ENCODE results near the gene ZNF692.
"Not testable (repeated sequence)": the region's sequence is repeated elsewhere in the genome, so short reads cannot be mapped to it uniquely, and the experiment has no call there.

ZNF692 gene

DNA sequence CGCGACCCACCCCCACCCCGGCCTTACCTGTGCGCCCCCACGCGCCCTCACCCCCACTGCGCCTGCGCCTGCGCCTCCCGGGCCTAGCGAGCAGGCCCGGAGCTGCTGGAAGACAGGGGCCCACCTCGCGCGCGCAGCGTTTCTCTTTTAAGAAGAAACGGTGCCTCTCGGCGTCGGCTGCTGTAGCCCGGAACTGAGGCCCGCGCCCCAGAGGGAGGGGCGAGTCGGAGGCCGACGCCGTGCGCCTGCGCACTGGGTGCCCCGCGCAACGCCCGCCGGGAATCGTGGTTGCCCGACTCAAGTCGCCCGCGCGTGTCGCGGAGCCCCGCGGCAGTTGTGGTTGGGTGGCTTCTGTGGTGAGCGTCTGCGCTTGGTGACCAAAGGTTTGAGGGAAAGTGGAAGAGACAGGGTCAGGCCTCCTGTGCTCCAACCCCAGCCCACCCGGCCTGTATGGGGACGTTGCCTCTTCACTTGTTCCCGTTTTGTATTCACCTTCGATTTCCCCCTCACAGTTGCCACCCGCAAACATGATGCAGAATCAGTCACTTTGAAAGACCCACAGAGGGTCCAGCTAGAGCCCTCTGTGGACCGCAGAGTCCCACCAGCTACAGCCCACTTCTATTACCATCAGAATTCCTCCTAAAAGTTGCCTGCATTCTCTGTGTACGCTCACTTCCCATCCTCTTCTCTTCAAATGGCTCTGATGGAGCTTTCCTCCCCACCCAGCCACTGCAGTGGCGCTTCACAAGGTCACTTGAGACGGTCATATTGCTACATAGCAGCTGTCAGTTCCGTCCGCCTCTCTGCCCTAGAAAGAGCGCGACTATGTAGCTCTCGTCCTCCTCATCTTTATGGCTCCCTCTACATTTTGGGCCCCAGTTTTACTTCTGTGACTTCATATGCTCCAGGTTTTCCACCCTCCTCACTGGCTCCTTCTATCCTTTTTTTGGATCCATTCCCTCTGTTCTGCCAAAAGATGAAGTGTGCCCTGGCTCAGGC lies at the start of gene ZNF692:
ZNF692 (minus strand) TSS at position 195 of the 999 bp plus-strand sequence. CDS start 776 bp downstream, outside the sequence.
- DNase-seq, result peak; percentile 93

DNA sequence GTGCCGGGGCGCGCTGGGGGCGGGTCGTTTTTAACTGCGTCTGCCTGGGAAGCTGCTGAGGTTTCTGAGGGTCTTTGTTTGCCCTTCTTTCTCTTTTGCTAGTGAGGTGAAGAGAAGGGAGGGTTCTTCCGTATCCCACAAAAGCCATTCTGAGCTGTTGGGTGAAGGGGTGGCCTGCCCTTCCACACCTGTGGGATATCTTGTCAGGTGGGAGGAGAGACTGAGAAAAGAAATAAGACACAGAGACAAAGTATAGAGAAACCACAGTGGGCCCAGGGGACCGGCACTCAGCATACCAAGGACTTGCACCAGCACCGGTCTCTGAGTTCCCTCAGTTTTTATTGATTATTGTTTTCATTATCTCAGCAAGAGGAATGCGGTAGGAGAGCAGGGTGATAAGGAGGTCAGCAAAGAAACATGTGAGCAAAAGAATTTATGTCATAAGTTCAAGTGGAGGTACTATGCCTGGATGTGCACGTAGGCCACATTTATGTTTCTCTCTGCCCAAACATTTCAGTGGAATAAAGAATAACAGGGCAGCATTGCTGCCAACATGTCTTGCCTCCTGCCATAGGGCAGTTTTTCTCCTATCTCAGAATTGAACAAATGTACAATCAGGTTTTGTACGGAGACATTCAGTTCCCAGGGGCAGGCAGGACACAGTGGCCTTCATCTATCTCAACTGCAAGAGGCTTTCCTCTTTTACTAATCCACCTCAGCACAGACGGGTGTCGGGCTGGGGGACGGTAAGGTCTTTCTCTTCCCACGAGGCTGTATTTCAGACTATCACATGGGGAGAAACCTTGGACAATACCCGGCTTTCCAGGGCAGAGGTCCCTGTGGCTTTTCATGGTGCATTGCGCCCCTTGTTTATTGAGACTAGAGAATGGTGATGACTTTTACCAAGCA lies 48.1 kb upstream of the ZNF692 start:
- no peak for DNase-seq

GRCh38 chr1:248906009-248906752 lies 47.3 kb upstream of the ZNF692 start, which contains the start of gene PGBD2:
PGBD2 (plus strand) TSS chr1:248906235; CDS start chr1:248913863, 7,628 bp downstream.
- DNase-seq, result peak; percentile 93

- DNase-seq, result no peak
Measured at GRCh38 chr1:248905662-248906008, 46.8 kb upstream of the ZNF692 start.

DNA sequence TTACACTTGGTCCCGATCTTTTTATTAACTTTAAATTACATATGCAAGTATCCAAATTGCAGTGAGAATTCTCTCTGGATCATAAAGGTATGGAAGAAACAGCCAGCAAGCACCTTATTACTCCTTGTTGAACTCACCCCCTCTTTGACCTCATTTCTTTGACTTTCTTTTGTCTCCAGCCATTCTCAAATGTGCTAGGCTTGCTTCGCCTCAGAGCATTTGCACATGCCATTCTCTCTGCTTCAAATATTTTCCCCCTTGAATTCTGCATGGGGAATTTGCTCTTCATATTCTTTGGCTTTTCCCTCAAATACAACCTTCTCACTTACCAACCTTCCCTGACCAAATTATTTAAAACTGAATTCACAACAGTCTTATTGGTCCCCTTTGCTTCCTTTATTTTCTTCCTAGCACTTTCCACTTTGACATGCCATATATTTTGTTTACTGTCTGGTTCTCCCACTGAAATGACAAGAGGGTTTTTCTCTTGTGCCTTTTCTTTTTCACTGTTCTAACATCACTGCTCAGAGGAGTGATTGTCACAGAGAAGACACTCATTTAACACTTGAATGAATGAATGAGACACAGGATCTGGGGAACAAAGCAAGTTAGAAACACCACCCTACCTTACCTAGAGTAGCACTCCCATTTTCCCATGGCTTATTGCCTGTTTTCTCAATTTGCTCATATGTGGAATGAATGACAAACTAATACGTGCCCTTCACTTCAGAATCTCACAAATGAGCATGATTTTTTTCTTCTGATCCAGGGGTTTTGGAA lies 45.7 kb upstream of the ZNF692 start:
- DNase-seq, result no peak

DNA sequence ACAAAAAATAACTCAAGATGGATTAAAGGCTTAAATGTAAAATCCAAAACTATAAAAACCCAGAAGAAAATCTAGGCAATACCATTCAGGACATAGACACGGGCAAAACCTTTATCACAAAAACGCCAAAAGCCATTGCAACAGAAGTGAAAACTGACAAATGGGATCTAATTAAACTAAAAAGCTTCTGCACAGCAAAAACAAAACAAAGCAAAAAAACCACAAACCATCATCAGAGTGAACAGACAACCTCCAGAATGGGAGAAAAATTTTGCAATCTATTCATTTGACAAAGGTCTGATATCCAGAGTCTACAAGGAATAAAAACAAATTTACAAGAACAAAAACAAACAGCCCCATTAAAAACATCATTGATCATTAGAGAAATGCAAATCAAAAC lies 42.7 kb upstream of the ZNF692 start:
- no peak for DNase-seq

DNA sequence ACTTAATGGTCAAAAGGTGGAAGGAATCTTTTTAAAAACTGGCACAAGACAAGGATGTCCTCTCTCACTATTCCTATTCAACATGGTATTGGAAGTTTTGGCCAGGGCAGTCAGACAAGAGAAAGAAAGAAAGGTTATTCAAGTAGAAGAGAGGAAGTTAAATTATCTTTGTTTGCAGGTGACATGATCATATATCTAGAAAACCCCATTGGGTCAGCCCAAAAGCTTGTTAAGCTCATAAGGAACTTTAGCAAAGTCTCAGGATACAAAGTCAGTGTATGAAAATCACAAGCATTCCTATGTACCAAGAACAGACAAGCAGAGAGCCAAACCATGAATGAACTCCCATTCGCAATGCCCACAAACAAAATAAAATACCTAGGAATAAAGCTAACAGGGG lies 41.8 kb upstream of the ZNF692 start:
- no peak for DNase-seq

DNA sequence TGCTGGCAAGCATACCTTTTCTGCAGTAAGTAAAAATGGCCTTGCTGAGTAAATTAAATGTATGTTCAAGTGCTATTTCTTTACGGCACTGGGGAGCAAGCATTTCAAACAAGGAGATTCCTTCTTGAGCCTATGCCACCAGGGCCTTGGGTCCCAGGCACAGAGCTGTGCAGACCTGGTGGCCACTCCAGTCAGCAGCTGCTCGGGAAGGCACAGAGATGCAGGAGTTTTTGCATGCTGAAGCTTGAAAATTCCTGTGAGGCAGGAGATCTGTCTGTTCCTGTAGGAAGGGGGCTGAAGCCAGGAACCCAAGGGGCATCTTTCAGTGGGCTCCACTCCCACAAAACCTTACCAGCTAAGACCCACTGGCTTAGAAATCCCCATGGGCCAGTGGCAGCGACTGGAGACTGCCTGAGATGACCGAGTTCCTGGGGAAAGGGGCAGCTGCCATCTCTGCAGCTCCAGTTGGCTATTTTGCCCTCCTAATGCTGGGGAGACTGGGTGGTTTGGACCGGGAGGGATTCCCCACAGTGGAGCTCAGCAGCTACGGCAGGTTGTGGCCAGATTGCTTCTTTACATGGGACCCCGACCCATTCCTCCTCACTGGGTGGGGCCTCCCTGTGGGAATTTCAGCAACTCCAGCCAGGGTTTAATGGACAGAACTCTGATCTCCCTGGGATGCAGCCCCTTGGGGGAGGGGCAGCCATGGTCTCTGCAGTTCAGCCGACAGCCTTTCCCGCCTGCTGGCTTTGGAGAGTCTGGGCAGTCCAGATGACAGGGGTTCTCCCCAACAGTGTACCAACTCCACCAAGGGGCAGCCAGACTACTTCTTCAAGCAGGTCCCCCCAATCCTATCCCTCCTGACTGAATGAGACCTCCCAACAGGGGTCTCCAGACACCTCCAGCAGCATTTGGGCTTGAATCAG lies 38.8 kb upstream of the ZNF692 start:
- DNase-seq, result no peak

- no peak for DNase-seq
Measured at GRCh38 chr1:248894837-248895236, 36.0 kb upstream of the ZNF692 start.

- no peak for DNase-seq
Measured at GRCh38 chr1:248892590-248892989, 33.7 kb upstream of the ZNF692 start.

DNA sequence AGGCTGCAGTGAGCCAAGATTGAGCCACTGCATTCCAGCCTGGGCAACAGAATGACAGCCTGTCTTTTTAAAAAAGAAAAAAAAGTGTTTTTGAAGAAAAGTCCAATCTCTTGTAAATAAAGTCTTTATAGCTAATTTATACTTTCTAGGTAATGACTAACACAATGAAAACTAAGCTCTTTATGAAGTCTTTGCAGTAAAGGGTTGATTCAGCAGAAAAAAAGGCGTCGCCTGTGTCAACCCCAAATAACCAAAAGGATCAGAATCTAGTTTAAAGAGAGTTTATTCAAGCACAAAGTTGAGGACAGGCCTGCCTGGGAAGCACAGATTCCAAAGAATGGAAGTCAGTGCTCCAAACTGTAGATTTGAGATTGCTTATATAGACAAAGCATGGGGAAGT lies 32.9 kb upstream of the ZNF692 start:
- no peak for DNase-seq

GRCh38 chr1:248890549-248891498 lies 31.9 kb upstream of the ZNF692 start:
- no peak for DNase-seq

DNA sequence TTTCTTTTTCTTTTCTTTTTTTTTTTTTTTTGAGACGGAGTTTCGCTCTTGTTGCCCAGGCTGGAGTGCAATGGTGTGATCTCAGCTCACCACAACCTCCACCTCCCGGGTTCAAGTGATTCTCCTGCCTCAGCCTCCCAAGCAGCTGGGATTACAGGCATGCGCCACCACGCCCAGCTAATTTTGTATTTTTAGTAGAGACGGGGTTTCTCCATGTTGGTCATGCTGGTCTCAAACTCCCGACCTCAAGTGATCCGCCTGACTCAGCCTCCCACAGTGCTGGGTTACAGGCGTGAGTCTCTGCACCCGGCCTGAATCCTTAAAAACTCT lies 31.0 kb upstream of the ZNF692 start:
- not testable (repeated sequence) for DNase-seq

DNA sequence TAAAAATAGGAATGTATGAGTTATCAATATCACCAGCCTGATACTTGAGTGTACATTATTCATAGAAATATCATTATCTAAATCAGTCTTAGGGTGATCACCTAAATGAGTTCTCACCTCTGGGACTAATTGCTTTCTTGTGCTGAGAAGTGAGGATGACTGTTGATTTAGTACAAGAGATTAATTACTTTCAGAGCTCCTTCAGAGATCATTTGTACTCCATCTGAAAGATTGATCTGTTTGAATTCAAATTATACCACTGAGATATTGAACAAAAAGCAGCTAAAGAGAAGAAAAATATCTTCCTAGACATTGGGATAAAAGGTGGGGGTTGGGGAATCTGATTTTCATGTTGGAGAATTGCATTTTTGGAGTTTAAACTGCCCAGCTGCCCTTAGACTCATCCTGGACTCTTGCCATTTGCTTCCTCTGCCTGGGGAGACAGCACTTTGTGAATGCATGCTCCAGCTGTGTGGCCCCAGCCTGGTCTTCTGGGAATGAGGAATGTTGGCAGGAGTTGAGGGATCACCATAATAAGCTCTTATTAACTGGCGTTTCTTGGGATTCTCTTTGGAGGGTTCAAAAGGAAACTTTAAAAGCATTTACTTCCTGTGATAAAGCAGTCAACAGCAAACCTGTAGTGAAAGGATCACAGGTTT lies 27.5 kb upstream of the ZNF692 start:
- DNase-seq, result no peak

GRCh38 chr1:248885646-248886045 lies 26.8 kb upstream of the ZNF692 start:
- DNase-seq, result no peak

GRCh38 chr1:248884632-248885295 lies 25.9 kb upstream of the ZNF692 start:
- no peak for DNase-seq

- DNase-seq, result not testable (repeated sequence)
Measured at GRCh38 chr1:248882427-248882826, 23.5 kb upstream of the ZNF692 start.

GRCh38 chr1:248881261-248881660 lies 22.4 kb upstream of the ZNF692 start:
- no peak for DNase-seq
